Body of pancreas (tissue), 4 donors: ENCODE results near the gene HSPH1. TPM values are rescaled to one million over a fixed set of nuclear protein-coding genes. Genes with fewer than 3 reads are reported as not detected.

ENCODE experiments used
- ATAC-seq: fragments of 150-250 bp; one replicate; pipeline ENCODE4 v1.9.1; 2016
- DNase-seq, 4 donors: peaks; one replicate each; pipeline ENCODE4 v3.0.0-alpha.2; 2019
- H3K27ac ChIP-seq, 4 donors: fragments of 200-600 bp; sonication (generic); 1 replicate in 3 of 4; 2 replicates in 1 of 4; pipeline versions ENCODE4 v1.5.1 to v1.6.1; 2016 to 2019; ENCODE audit warnings: mild to moderate bottlenecking in 1 of 4, mixed read lengths in 1 of 4, moderate library complexity in 1 of 4
- H3K27me3 ChIP-seq, 2 donors: fragments of 200-600 bp; sonication (generic); one replicate each; pipeline ENCODE4 v1.6.0; 2016; ENCODE audit warnings: mild to moderate bottlenecking in 1 of 2
- H3K36me3 ChIP-seq, 2 donors: fragments of 200-600 bp; sonication (generic); replicated peaks in 1 of 2; 2 replicates each; pipeline ENCODE4 v1.5.1; 2016; ENCODE audit warnings: low read depth in 2 of 2; ENCODE audit not compliant: insufficient read depth in 1 of 2
- H3K4me1 ChIP-seq: fragments of 200-600 bp; sonication (generic); one replicate; pipeline ENCODE4 v1.6.0; 2016
- H3K4me3 ChIP-seq, 2 donors: fragments of 200-600 bp; sonication (generic); 1 replicate in 1 of 2; 2 replicates in 1 of 2; pipeline ENCODE4 v1.5.1; 2016 to 2019
- H3K9me3 ChIP-seq, 3 donors: fragments of 200-600 bp; sonication (generic); 1 replicate in 2 of 3; 2 replicates in 1 of 3; pipeline ENCODE4 v1.5.1; 2016
- POLR2A ChIP-seq, 3 donors: fragments of 450-650 bp; IDR thresholded peaks; one replicate each; pipeline ENCODE4 v1.6.1; 2016; ENCODE audit warnings: antibody characterized with exemption in 3 of 3, mild to moderate bottlenecking in 2 of 3
- WGBS, 2 donors: methylation state at CpG; one replicate each; pipeline ENCODE4 v1.1.5; 2017; 5-methylcytosine and 5-hydroxymethylcytosine counted together
- intact Hi-C: fragments of 100-400 bp; cut with DNase I; formaldehyde crosslinking; loops from one replicate; pipeline ENCODE4 v1.15.1; 2023
- total RNA-seq, 2 donors: library from RNA; depleted of rRNA; stranded (reverse); fragments of >200 nt; gene quantifications; one replicate each; pipeline ENCODE4 v1.1.0, GENCODE V29; 2016
- TF ChIP-seq, protein P1 (sequence below), 7 experiments: fragments of 450-650 bp in 4 of 7; fragments of 200-600 bp in 3 of 7; sonication (generic) in 3 of 7; IDR thresholded peaks; one replicate each; pipeline ENCODE4 v1.5.1; 2016 to 2019; ENCODE audit warnings: antibody characterized with exemption in 7 of 7

The HSPH1 gene
- total RNA-seq, 2 donors from 2014 or later: 20.5 to 28.0 TPM

DNA sequence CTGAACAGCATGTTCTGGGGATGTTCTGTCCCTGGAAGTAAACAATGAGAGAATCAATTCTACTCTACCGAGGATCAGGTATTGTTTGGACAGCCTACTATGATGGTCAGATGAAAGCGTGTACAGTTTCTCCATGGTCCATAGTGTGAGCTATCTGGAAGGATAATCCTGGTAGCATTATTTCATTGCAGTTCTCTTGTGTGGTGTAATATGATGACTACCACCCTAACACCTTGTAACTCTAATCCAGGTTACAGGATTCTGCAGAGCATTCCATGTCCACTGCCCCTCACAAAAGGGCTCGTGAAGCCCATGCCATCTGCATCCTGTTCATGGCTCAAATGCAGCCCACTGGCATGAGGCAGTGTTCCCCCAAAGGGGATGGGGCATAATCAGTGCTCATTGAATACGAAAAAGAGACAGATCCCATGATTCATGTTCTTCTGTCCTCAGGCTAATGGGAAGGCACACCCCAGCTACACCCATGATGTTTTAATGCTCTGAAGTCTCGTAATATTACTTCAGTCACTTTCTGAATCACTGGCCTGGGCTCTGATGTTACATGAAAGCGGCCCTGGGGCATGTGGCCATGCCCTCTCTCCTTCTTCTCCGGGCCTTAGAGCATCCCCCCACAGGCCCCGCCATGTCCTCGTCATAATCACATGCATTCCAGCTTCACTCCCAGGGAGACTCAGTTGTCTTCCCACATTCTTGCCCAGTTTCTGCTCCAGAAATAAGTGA lies 68.4 kb downstream of the HSPH1 start:
- 80 to 83% methylated on average over 9 of the region's 9 CpGs for WGBS, 2 donors
- DNase-seq (no peak), ATAC-seq (no peak)
- no peaks in the 10 kb centered on the region for H3K27me3 ChIP-seq
- intact Hi-C loops: no loop called here
- H3K36me3 ChIP-seq: no peaks in the 10 kb centered on the region
- no peak overlapping the region for H3K27ac ChIP-seq
- TF ChIP-seq, protein P1, sequence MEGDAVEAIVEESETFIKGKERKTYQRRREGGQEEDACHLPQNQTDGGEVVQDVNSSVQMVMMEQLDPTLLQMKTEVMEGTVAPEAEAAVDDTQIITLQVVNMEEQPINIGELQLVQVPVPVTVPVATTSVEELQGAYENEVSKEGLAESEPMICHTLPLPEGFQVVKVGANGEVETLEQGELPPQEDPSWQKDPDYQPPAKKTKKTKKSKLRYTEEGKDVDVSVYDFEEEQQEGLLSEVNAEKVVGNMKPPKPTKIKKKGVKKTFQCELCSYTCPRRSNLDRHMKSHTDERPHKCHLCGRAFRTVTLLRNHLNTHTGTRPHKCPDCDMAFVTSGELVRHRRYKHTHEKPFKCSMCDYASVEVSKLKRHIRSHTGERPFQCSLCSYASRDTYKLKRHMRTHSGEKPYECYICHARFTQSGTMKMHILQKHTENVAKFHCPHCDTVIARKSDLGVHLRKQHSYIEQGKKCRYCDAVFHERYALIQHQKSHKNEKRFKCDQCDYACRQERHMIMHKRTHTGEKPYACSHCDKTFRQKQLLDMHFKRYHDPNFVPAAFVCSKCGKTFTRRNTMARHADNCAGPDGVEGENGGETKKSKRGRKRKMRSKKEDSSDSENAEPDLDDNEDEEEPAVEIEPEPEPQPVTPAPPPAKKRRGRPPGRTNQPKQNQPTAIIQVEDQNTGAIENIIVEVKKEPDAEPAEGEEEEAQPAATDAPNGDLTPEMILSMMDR (IDR thresholded peaks at IDR 0.05): no peak
- TF ChIP-seq POLR2A (IDR thresholded peaks at IDR 0.05): no peak
- peaks cover 4% of the 10 kb centered on the region for H3K4me1 ChIP-seq
- no peaks in the 10 kb centered on the region for H3K9me3 ChIP-seq
- H3K4me3 ChIP-seq: no peak overlapping the region

DNA sequence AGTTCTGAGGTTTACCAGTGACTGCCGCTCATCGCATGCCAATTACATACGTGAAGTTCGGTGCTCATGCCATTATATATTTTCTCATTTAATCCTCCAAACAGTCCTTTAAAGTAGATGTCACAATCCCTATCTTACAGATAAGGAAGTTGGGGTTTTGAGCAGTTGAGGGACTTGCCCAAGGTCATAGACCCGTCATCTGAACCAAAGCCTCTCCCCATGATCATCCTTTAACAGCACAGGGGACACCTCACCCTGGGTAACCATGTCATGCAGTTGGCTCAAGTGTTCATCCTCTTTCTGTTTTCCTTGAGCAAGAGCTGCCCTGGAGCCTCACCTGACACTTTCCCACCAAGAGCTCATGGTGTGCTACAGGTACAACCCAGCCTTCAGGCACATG lies 69.1 kb downstream of the HSPH1 start:
- intact Hi-C loops: no loop called here
- Histone ChIP-seq H3K27ac (no peak overlapping the region), H3K36me3 (no peaks in the 10 kb centered on the region), H3K27me3 (no peaks in the 10 kb centered on the region), H3K4me1 (peaks cover 4% of the 10 kb centered on the region), H3K4me3 (no peak overlapping the region), H3K9me3 (no peaks in the 10 kb centered on the region)
- ATAC-seq (no peak), DNase-seq (no peak)
- 65 to 77% methylated on average over 5 of the region's 5 CpGs for WGBS, 2 donors
- no peak for TF ChIP-seq POLR2A (IDR thresholded peaks at IDR 0.05)

DNA sequence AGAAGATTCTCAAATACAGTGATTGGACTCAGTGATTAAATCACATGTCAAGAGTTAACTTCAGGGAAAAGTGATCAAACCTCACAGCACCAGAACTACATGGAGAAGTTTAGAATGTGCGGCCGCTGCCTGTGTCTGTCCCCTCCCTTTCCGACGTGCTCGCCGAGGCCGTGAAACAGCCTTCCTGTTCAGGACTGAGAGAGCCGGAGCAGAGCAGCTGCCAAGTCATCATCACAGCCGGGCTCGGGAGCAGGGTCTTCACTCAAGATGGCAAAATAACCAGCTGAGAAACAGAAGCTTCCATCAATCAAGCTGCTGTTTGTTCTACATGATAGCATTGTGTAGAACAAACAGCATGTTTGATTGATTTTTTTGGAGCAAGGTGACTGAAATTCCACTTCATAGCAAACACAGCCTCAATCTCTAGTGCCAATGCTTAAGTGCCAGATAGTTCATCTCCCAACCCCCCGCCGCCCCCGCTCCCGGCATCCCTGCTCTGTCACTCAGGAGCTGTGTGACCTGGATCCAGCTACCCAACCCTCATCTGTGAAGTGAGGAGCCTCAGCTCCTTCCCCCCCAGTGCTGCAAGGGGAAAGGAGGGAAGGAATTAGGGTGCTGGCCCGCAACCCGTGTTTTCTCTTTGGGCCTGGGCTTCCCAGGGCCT lies 70.6 kb downstream of the HSPH1 start:
- Histone ChIP-seq H3K4me3 (no peak overlapping the region), H3K36me3 (no peaks in the 10 kb centered on the region), H3K9me3 (no peaks in the 10 kb centered on the region), H3K27ac (no peak overlapping the region), H3K4me1 (peaks cover 4% of the 10 kb centered on the region), H3K27me3 (no peaks in the 10 kb centered on the region)
- intact Hi-C loops: no loop called here
- TF ChIP-seq, protein P1 (IDR thresholded peaks at IDR 0.05): no peak
- no peak for TF ChIP-seq POLR2A (IDR thresholded peaks at IDR 0.05)
- ATAC-seq (no peak), DNase-seq (peak in 3 of 4 donors; percentile 7 to 30 (median 18))
- WGBS, 2 donors: 6 to 9% methylated on average over 16 of the region's 16 CpGs

DNA sequence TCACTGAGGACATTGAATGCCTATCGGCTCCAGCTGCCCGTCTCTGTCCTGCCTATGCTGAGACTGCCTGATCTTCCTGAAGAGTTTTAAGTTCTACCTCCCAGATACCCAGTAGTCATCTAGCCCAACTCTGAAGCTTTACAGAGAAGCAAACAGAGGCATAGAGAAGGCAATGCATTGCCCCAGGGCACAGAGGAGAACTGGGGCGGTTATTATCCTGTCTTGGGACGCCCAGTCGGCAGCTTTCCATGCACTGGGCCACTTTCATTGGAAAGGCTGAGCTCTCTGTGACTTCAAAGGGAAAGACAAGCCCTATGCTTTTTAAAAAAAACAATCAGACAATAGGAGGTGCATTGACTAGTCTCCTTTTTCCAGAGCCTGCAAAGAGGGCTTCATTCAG lies 71.6 kb downstream of the HSPH1 start:
- TF ChIP-seq, protein P1 (IDR thresholded peaks at IDR 0.05): no peak
- no peak for TF ChIP-seq POLR2A (IDR thresholded peaks at IDR 0.05)
- no peak overlapping the region for H3K27ac ChIP-seq
- intact Hi-C loops: no loop called here
- H3K4me3 ChIP-seq: no peak overlapping the region
- no peaks in the 10 kb centered on the region for H3K36me3 ChIP-seq
- H3K27me3 ChIP-seq: no peaks in the 10 kb centered on the region
- WGBS, 2 donors: 70 to 83% methylated on average over 5 of the region's 5 CpGs
- no peaks in the 10 kb centered on the region for H3K9me3 ChIP-seq
- DNase-seq (no peak), ATAC-seq (no peak)
- H3K4me1 ChIP-seq: peaks cover 4% of the 10 kb centered on the region

DNA sequence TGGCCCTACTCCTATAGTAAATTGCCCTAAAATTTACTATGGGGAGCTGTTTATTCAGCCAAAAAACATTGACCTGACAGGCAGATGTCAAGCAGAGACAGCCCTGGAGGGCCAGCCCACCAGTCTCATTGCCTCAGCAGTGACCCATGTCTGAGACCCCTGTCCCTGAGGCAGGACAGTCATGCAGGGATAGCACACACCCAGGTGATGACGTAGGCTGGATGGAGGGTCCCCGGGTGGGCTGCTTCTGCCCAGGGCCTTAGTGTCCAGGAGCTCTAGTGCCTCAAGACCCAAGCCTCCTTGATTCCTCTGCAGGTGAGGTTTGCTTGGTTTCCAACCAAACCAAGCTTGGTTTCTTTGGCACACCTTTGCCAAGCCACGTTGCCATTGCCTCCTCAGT lies 72.1 kb downstream of the HSPH1 start:
- H3K27ac ChIP-seq: no peak overlapping the region
- H3K36me3 ChIP-seq: no peaks in the 10 kb centered on the region
- H3K27me3 ChIP-seq: no peaks in the 10 kb centered on the region
- DNase-seq: no peak
- no peak for ATAC-seq
- WGBS, 2 donors: 87 to 96% methylated on average over 3 of the region's 3 CpGs
- TF ChIP-seq, protein P1 (IDR thresholded peaks at IDR 0.05): no peak
- no peak for TF ChIP-seq POLR2A (IDR thresholded peaks at IDR 0.05)
- H3K4me1 ChIP-seq: peaks cover 4% of the 10 kb centered on the region
- intact Hi-C loops: no loop called here
- no peak overlapping the region for H3K4me3 ChIP-seq
- H3K9me3 ChIP-seq: no peaks in the 10 kb centered on the region
